Thoracic aorta (tissue), 2 donors: ENCODE results near the gene UVRAG. TPM values are rescaled to one million over a fixed set of nuclear protein-coding genes. Genes with fewer than 3 reads are reported as not detected.

ENCODE experiments used
- ATAC-seq: fragments of 150-250 bp; one replicate; pipeline ENCODE4 v1.8.0; 2017; ENCODE audit warnings: low read depth; ENCODE audit not compliant: insufficient number of reproducible peaks, low FRiP score
- DNase-seq: peaks from one replicate; pipeline ENCODE4 v3.0.0-alpha.2; 2020; ENCODE audit warnings: low spot score
- H3K27ac ChIP-seq, 2 donors: fragments of 200-600 bp; sonication (generic); 1 replicate in 1 of 2; 2 replicates in 1 of 2; pipeline ENCODE4 v1.5.1; 2016; ENCODE audit warnings: mild to moderate bottlenecking in 2 of 2, moderate library complexity in 2 of 2
- H3K27me3 ChIP-seq: fragments of 200-600 bp; sonication (generic); replicated peaks from 2 replicates; pipeline ENCODE4 v1.6.0; 2016; ENCODE audit warnings: mild to moderate bottlenecking; ENCODE audit not compliant: insufficient read depth
- H3K36me3 ChIP-seq: fragments of 200-600 bp; sonication (generic); one replicate; pipeline ENCODE4 v1.5.1; 2016
- H3K4me1 ChIP-seq, 2 donors: fragments of 200-600 bp; sonication (generic); 1 replicate in 1 of 2; 2 replicates in 1 of 2; pipeline versions ENCODE4 v1.5.1 to v1.6.0; 2016; ENCODE audit warnings: low read depth in 2 of 2, mild to moderate bottlenecking in 1 of 2; ENCODE audit not compliant: control insufficient read depth in 1 of 2
- H3K4me3 ChIP-seq: fragments of 200-600 bp; sonication (generic); 2 replicates; pipeline ENCODE4 v1.5.1; 2016; ENCODE audit warnings: mild to moderate bottlenecking
- H3K9me3 ChIP-seq: fragments of 200-600 bp; sonication (generic); 2 replicates; pipeline ENCODE4 v1.5.1; 2016
- CTCF ChIP-seq: fragments of 200-600 bp; sonication (generic); IDR thresholded peaks from one replicate; pipeline ENCODE4 v1.5.1; 2019; ENCODE audit warnings: antibody characterized with exemption
- total RNA-seq, 2 donors: library from RNA; depleted of rRNA; stranded (reverse); fragments of >200 nt; gene quantifications; one replicate each; pipeline versions ENCODE4 v1.1.0 to v1.2.3, GENCODE V29; 2016

The UVRAG gene
- total RNA-seq, 2 donors from 2014 or later, result 20.4 to 27.7 TPM

DNA sequence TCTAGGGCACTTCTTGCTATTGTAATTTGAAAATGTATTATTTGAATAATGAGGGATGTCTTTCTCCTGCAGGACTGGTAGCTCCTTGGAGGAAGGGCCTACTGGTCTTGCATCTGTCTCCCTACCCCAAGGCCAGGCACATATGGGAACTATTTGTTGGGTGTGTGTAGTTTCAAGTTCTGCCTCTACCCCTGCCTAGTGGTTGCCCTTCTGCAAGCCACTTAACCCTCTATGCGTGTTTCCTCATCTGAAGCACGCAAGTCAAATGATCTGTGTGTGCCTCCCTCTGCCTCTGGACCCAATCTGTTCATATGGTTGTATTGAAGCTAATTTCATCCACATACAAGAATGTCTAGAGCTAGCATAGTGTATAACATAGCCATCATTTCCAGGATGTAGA, 324.3 kb downstream of the UVRAG start:
- DNase-seq, result no peak
- Histone ChIP-seq H3K9me3 (no peaks in the 10 kb centered on the region), H3K27ac (no peak overlapping the region), H3K4me3 (no peak overlapping the region), H3K36me3 (no peaks in the 10 kb centered on the region), H3K4me1 (peaks cover 5 to 14% of the 10 kb centered on the region in 2 donors), H3K27me3 (no peaks in the 10 kb centered on the region)
- no peak for ATAC-seq
- no peak for TF ChIP-seq CTCF

GRCh38 chr11:76140912-76141574, 326.0 kb downstream of the UVRAG start:
- TF ChIP-seq CTCF, result no peak
- no peak for DNase-seq

DNA sequence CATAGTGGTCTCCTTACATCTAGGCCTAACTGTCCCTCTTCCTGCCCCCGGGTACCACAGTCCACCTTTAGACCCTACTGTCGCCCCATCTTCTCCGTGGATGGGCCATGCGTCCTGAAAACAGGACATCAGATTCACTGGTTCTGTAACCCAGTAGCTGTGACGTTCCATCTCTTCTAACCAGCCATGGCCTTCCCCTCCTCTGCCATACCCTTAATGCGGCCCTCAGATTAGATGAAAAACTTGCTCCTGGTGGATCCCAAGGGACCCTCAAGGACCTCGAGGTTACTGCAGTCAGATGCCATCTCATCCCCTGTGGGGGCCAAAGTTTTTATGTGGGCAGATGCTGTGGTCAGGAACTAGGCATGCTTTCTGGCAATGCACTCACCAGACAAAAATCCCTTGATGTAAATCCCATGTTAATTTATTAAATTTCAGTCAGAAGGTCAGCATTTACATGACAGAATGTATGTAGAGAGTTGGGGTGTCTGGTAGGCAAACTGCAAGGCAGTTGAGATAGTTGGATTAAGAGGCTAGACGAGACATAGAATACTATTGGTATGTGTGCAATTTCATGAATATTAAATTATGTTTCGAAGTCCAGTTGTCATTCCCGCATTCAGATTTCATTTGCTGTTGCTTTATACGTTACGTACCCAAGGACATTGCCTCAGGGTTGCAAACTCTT, 327.0 kb downstream of the UVRAG start:
- DNase-seq (no peak), ATAC-seq (no peak)
- H3K36me3 ChIP-seq, result no peaks in the 10 kb centered on the region
- no peaks in the 10 kb centered on the region for H3K27me3 ChIP-seq
- H3K4me3 ChIP-seq, result no peak overlapping the region
- no peak overlapping the region for H3K27ac ChIP-seq
- peaks cover 5 to 14% of the 10 kb centered on the region in 2 donors for H3K4me1 ChIP-seq
- no peak for TF ChIP-seq CTCF
- no peaks in the 10 kb centered on the region for H3K9me3 ChIP-seq

More at GRCh38 chr11:76140912-76141574, 326.0 kb downstream of the UVRAG start:
- no peaks in the 10 kb centered on the region for H3K9me3 ChIP-seq
- H3K27me3 ChIP-seq, result no peaks in the 10 kb centered on the region
- H3K4me3 ChIP-seq, result no peak overlapping the region
- H3K27ac ChIP-seq, result no peak overlapping the region
- ATAC-seq, result no peak
- peaks cover 5 to 14% of the 10 kb centered on the region in 2 donors for H3K4me1 ChIP-seq
- no peaks in the 10 kb centered on the region for H3K36me3 ChIP-seq

GRCh38 chr11:76143274-76143673, 328.3 kb downstream of the UVRAG start:
- no peak overlapping the region for H3K4me3 ChIP-seq
- H3K4me1 ChIP-seq, result peaks cover 5 to 14% of the 10 kb centered on the region in 2 donors
- no peaks in the 10 kb centered on the region for H3K27me3 ChIP-seq
- no peak for ATAC-seq
- no peaks in the 10 kb centered on the region for H3K9me3 ChIP-seq
- no peak for DNase-seq
- TF ChIP-seq CTCF, result no peak
- no peak overlapping the region for H3K27ac ChIP-seq
- no peaks in the 10 kb centered on the region for H3K36me3 ChIP-seq

GRCh38 chr11:76147106-76147740, 332.2 kb downstream of the UVRAG start:
- DNase-seq, result no peak
- Histone ChIP-seq H3K27ac (no peak overlapping the region), H3K4me3 (no peak overlapping the region), H3K9me3 (no peaks in the 10 kb centered on the region), H3K4me1 (no peaks in the 10 kb centered on the region), H3K27me3 (no peaks in the 10 kb centered on the region), H3K36me3 (no peaks in the 10 kb centered on the region)
- ATAC-seq, result no peak
- TF ChIP-seq CTCF, result no peak
